ENCODE results near the gene IL21R.
"Not testable (repeated sequence)": the region's sequence is repeated elsewhere in the genome, so short reads cannot be mapped to it uniquely, and the experiment has no call there.

The IL21R gene

GRCh38 chr16:27448532-27449433, 46.8 kb downstream of the IL21R start:
- Histone ChIP-seq H3K27ac (ENCODE audit: low read depth, low read length) (no peak overlapping the region), H3K4me3 (ENCODE audit: low read length) (no peak overlapping the region), H3K9me3 (ENCODE audit: insufficient read depth, low read depth, low read length) (peaks cover 19% of the 10 kb centered on the region), H3K9ac (ENCODE audit: low read depth, low read length) (no peak overlapping the region), H3K4me1 (ENCODE audit: insufficient read depth, low read length) (no peaks in the 10 kb centered on the region), H3K36me3 (ENCODE audit: insufficient read depth, low read length) (no peaks in the 10 kb centered on the region), H3K27me3 (ENCODE audit: insufficient read depth, low read length) (no peaks in the 10 kb centered on the region)
- WGBS, result 94% methylated on average over 19 of the region's 19 CpGs

DNA sequence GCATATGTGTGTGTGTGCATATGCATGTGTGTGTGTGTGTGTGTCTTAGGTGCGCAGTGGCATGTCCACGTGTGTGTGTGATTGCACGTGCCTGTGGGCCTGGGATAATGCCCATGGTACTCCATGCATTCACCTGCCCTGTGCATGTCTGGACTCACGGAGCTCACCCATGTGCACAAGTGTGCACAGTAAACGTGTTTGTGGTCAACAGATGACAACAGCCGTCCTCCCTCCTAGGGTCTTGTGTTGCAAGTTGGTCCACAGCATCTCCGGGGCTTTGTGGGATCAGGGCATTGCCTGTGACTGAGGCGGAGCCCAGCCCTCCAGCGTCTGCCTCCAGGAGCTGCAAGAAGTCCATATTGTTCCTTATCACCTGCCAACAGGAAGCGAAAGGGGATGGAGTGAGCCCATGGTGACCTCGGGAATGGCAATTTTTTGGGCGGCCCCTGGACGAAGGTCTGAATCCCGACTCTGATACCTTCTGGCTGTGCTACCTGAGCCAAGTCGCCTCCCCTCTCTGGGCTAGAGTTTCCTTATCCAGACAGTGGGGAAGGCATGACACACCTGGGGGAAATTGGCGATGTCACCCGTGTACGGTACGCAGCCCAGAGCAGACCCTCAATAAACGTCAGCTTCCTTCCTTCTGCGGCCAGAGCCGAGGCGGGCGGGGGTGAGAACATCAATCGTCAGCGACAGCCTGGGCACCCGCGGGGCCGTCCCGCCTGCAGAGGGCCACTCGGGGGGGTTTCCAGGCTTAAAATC, 47.6 kb downstream of the IL21R start:
- H3K36me3 ChIP-seq (ENCODE audit: insufficient read depth, low read length), result no peaks in the 10 kb centered on the region
- 80% methylated on average over 31 of the region's 31 CpGs for WGBS
- peaks cover 11% of the 10 kb centered on the region for H3K9me3 ChIP-seq (ENCODE audit: insufficient read depth, low read depth, low read length)
- H3K27me3 ChIP-seq (ENCODE audit: insufficient read depth, low read length), result no peaks in the 10 kb centered on the region
- no peaks in the 10 kb centered on the region for H3K4me1 ChIP-seq (ENCODE audit: insufficient read depth, low read length)
- H3K27ac ChIP-seq (ENCODE audit: low read depth, low read length), result no peak overlapping the region
- H3K9ac ChIP-seq (ENCODE audit: low read depth, low read length), result no peak overlapping the region
- H3K4me3 ChIP-seq (ENCODE audit: low read length), result no peak overlapping the region

GRCh38 chr16:27450196-27450549, 48.2 kb downstream of the IL21R start:
- 62% methylated on average over 5 of the region's 5 CpGs for WGBS
- no peak overlapping the region for H3K9ac ChIP-seq (ENCODE audit: low read depth, low read length)
- H3K9me3 ChIP-seq (ENCODE audit: insufficient read depth, low read depth, low read length), result peaks cover 5% of the 10 kb centered on the region
- H3K4me1 ChIP-seq (ENCODE audit: insufficient read depth, low read length), result no peaks in the 10 kb centered on the region
- H3K27me3 ChIP-seq (ENCODE audit: insufficient read depth, low read length), result no peaks in the 10 kb centered on the region
- H3K4me3 ChIP-seq (ENCODE audit: low read length), result no peak overlapping the region
- no peak overlapping the region for H3K27ac ChIP-seq (ENCODE audit: low read depth, low read length)
- no peaks in the 10 kb centered on the region for H3K36me3 ChIP-seq (ENCODE audit: insufficient read depth, low read length)

DNA sequence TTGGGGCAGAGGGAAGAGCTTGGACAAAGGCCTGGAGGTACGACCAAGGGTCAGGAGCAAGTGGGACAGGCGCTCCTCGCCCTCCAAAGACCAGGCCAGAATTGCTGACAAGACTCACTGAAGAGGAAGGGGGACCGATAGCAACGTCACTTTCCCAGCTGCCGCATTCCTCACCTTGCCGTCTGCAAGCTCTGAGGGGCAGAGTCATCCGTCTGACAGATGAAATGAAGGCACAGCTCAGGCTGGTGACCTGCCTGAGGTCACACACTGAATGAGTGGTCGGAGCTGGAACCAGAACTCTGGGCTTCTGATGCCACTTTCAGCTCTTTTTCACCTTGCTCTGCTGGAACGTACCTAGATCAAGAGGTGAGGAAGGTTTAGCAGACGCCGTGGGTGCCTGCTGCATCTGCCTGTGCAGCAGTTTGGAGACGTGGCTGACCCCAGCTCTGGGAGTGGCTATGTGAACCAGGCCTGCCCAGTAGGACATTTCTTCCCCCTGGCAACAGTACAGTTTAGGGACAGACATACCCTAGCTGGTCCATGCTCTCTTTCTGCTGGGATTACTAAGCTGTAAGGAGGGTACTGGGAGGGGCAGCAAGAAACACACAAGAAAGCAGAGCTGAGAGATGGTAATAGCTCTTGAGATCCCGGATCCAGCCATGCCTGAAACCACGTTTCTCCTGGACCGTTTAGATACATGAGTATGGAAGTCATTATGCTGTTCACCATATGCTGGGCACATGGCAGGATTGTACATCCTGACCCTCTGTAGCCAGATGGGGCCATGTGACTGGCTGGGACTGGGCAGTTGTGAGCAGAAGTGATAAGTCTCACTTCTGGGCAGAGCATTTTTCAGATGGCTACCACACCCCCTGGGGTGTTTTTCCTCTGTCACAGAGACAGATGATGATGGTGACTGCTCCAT, 50.9 kb downstream of the IL21R start:
- 85% methylated on average over 16 of the region's 16 CpGs for WGBS
- Histone ChIP-seq H3K27me3 (ENCODE audit: insufficient read depth, low read length) (no peaks in the 10 kb centered on the region), H3K36me3 (ENCODE audit: insufficient read depth, low read length) (no peaks in the 10 kb centered on the region), H3K9me3 (ENCODE audit: insufficient read depth, low read depth, low read length) (no peaks in the 10 kb centered on the region), H3K9ac (ENCODE audit: low read depth, low read length) (no peak overlapping the region), H3K27ac (ENCODE audit: low read depth, low read length) (no peak overlapping the region), H3K4me1 (ENCODE audit: insufficient read depth, low read length) (no peaks in the 10 kb centered on the region), H3K4me3 (ENCODE audit: low read length) (no peak overlapping the region)

- 92% methylated on average over 3 of the region's 3 CpGs for WGBS
- Histone ChIP-seq H3K9me3 (ENCODE audit: insufficient read depth, low read depth, low read length) (no peaks in the 10 kb centered on the region), H3K9ac (ENCODE audit: low read depth, low read length) (no peak overlapping the region), H3K27me3 (ENCODE audit: insufficient read depth, low read length) (no peaks in the 10 kb centered on the region), H3K27ac (ENCODE audit: low read depth, low read length) (no peak overlapping the region), H3K4me1 (ENCODE audit: insufficient read depth, low read length) (no peaks in the 10 kb centered on the region), H3K36me3 (ENCODE audit: insufficient read depth, low read length) (0 out of 2 replicates have a peak, but pooled peaks cover 1% of the 10 kb centered on the region), H3K4me3 (ENCODE audit: low read length) (no peak overlapping the region)
Measured at GRCh38 chr16:27453494-27453825, 51.5 kb downstream of the IL21R start.

GRCh38 chr16:27455700-27456099, 53.7 kb downstream of the IL21R start:
- no peak overlapping the region for H3K27ac ChIP-seq (ENCODE audit: low read depth, low read length)
- no peaks in the 10 kb centered on the region for H3K9me3 ChIP-seq (ENCODE audit: insufficient read depth, low read depth, low read length)
- no peaks in the 10 kb centered on the region for H3K4me1 ChIP-seq (ENCODE audit: insufficient read depth, low read length)
- H3K36me3 ChIP-seq (ENCODE audit: insufficient read depth, low read length), result peaks cover 23% of the 10 kb centered on the region
- no peak overlapping the region for H3K4me3 ChIP-seq (ENCODE audit: low read length)
- H3K27me3 ChIP-seq (ENCODE audit: insufficient read depth, low read length), result no peaks in the 10 kb centered on the region
- WGBS, result 82% methylated on average over 12 of the region's 12 CpGs
- H3K9ac ChIP-seq (ENCODE audit: low read depth, low read length), result no peak overlapping the region

DNA sequence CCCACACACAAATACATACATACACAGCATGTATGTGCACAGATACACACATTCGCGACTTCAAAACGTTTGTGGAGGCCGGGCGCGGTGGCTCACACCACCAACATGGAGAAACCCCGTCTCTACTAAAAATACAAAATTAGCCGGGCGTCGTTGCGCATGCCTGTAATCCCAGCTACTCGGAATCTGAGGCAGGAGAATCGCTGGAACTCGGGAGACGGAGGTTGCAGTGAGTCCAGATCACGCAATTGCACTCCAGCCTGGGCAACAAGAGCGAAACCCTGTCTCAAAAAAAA, 55.6 kb downstream of the IL21R start:
- H3K27me3 ChIP-seq (ENCODE audit: insufficient read depth, low read length); H3K27ac ChIP-seq (ENCODE audit: low read depth, low read length): not testable (repeated sequence)
- WGBS, result 94% methylated on average over 16 of the region's 17 CpGs

GRCh38 chr16:27458258-27458657, 56.3 kb downstream of the IL21R start:
- no peak overlapping the region for H3K9ac ChIP-seq (ENCODE audit: low read depth, low read length)
- no peak overlapping the region for H3K27ac ChIP-seq (ENCODE audit: low read depth, low read length)
- no peak overlapping the region for H3K4me3 ChIP-seq (ENCODE audit: low read length)
- peaks cover 48% of the 10 kb centered on the region for H3K36me3 ChIP-seq (ENCODE audit: insufficient read depth, low read length)
- no peaks in the 10 kb centered on the region for H3K9me3 ChIP-seq (ENCODE audit: insufficient read depth, low read depth, low read length)
- H3K27me3 ChIP-seq (ENCODE audit: insufficient read depth, low read length), result no peaks in the 10 kb centered on the region
- H3K4me1 ChIP-seq (ENCODE audit: insufficient read depth, low read length), result no peaks in the 10 kb centered on the region
- 83% methylated on average over 5 of the region's 5 CpGs for WGBS

More for the DNA sequence above, 55.6 kb downstream of the IL21R start:
- not testable (repeated sequence) for H3K4me1 ChIP-seq (ENCODE audit: insufficient read depth, low read length); H3K4me3 ChIP-seq (ENCODE audit: low read length); H3K9ac ChIP-seq (ENCODE audit: low read depth, low read length); H3K9me3 ChIP-seq (ENCODE audit: insufficient read depth, low read depth, low read length)
- peaks cover 41% of the 10 kb centered on the region for H3K36me3 ChIP-seq (ENCODE audit: insufficient read depth, low read length)

DNA sequence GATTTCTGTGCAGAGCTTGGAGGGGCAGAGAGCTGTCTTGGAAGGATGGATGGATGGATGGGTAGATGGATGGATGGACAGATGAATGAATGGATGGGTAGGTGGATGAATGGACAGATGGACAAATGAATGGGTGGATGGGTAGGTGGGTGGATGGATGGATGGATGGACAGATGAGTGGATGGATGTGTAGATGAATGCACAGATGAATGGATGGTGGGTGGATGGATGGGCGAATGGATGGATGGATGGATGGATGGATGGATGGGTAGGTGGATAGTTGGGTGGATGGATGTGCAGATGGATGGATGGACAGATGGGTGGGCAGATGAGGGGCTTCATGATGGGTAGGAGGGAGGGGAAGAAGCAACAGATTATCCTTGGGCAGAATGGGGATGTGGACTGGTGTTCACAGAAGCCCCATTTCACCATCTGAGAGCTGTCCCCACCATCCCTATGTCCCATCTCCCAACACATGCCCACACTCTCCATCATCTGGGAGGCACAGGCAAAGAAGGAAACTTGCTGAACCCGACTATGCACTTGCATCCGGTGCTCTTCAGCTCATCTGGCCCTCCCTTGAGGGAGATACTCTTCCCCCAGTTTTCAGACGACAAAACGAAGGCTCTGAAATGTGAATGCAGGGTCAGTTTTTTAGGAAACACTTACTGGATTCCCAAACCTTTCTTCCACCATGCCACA, 57.2 kb downstream of the IL21R start:
- H3K27ac ChIP-seq (ENCODE audit: low read depth, low read length), result no peak overlapping the region
- H3K9ac ChIP-seq (ENCODE audit: low read depth, low read length), result no peak overlapping the region
- H3K27me3 ChIP-seq (ENCODE audit: insufficient read depth, low read length), result no peaks in the 10 kb centered on the region
- H3K36me3 ChIP-seq (ENCODE audit: insufficient read depth, low read length), result peaks cover 57% of the 10 kb centered on the region
- H3K4me3 ChIP-seq (ENCODE audit: low read length), result no peak overlapping the region
- 96% methylated on average over 5 of the region's 5 CpGs for WGBS
- H3K9me3 ChIP-seq (ENCODE audit: insufficient read depth, low read depth, low read length), result no peaks in the 10 kb centered on the region
- H3K4me1 ChIP-seq (ENCODE audit: insufficient read depth, low read length), result no peaks in the 10 kb centered on the region

DNA sequence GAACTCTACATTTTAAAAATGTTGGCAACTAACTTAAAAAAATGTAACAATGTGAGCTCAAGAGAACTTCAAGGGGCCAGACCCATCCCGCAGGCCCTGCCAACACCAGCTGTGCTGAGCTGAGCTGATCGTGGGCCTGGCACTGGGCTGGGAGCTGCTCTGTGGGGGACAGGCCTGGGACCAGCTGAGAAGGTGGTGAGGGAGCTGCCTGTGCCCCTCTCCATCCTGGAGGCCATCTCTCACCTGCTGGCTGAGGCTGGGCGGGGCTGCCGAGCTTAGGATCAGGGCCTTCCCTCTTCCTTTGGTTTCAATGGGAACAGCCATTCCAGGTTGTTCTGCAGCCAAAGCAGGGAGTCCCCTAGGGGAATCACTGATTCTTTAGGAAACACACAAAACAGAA, 58.2 kb downstream of the IL21R start:
- Histone ChIP-seq H3K4me3 (ENCODE audit: low read length) (no peak overlapping the region), H3K4me1 (ENCODE audit: insufficient read depth, low read length) (no peaks in the 10 kb centered on the region), H3K36me3 (ENCODE audit: insufficient read depth, low read length) (peaks cover 68% of the 10 kb centered on the region), H3K27me3 (ENCODE audit: insufficient read depth, low read length) (no peaks in the 10 kb centered on the region), H3K9ac (ENCODE audit: low read depth, low read length) (no peak overlapping the region), H3K9me3 (ENCODE audit: insufficient read depth, low read depth, low read length) (no peaks in the 10 kb centered on the region), H3K27ac (ENCODE audit: low read depth, low read length) (no peak overlapping the region)
- WGBS, result 93% methylated on average over 4 of the region's 4 CpGs

Measured in HUES64 (cell line).